ENCODE measurements around the gene PLEKHN1. TPM values are rescaled to one million over a fixed set of nuclear protein-coding genes. Genes with fewer than 3 reads are reported as not detected.

PLEKHN1 gene
- polyA plus RNA-seq, 1 experiment, result 0.88 TPM

GRCh38 chr1:935751-936231, 30.5 kb upstream of the PLEKHN1 start:
- CTCF ChIA-PET, result no interaction called here
- Histone ChIP-seq H3K4me3 (ENCODE audit: low read depth, low read length) (no peak overlapping the region), H3K36me3 (ENCODE audit: control insufficient read depth, insufficient read depth, low read length) (no peaks in the 10 kb centered on the region; the same call in 1 of the 2 replicates), H3K27me3 (ENCODE audit: control insufficient read depth, insufficient read depth, low read length) (no peaks in the 10 kb centered on the region)
- no peak for TF ChIP-seq CTCF (IDR thresholded peaks at IDR 0.05; ENCODE audit: insufficient read depth, low read depth, low read length)
- DNase-seq (ENCODE audit: low read depth), result no peak
- POLR2A ChIA-PET, result no interaction called here

- no peaks in the 10 kb centered on the region; the same call in 1 of the 2 replicates for H3K36me3 ChIP-seq (ENCODE audit: control insufficient read depth, insufficient read depth, low read length)
- no peak for DNase-seq (ENCODE audit: low read depth)
- H3K27me3 ChIP-seq (ENCODE audit: control insufficient read depth, insufficient read depth, low read length), result no peaks in the 10 kb centered on the region
- no peak overlapping the region for H3K4me3 ChIP-seq (ENCODE audit: low read depth, low read length)
- CTCF ChIA-PET, result interaction anchor here (0.6 to 2.9 kb wide), 2 partner anchors 32 to 38 kb away, joined by 3 to 28 read pairs; no protein-coding TSS in a partner anchor
- POLR2A ChIA-PET, result no interaction called here
- no peak for TF ChIP-seq CTCF (IDR thresholded peaks at IDR 0.05; ENCODE audit: insufficient read depth, low read depth, low read length)
Measured at GRCh38 chr1:936348-937264, 29.7 kb upstream of the PLEKHN1 start.

DNA sequence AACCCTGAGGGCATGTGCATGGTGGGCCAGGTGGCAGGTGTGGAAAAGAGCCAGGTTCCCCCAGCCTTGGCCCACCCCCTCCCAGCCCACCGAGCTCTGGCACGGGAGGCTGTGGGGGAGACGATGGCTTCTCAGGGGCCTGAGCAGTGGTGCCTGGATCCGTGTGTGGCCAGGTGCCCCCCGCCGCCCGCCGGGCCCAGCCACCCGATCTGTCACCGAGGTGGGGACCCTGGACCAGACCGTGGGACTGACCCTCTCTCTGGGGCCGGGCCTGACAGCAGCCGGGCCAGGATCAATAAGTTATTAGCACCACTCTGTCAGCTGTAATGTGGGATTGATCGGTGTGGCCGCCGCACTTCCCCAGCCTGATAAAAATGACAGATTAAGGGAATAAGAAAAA, 28.8 kb upstream of the PLEKHN1 start:
- no peak for TF ChIP-seq CTCF (IDR thresholded peaks at IDR 0.05; ENCODE audit: insufficient read depth, low read depth, low read length)
- no peak overlapping the region for H3K4me3 ChIP-seq (ENCODE audit: low read depth, low read length)
- H3K36me3 ChIP-seq (ENCODE audit: control insufficient read depth, insufficient read depth, low read length), result no peaks in the 10 kb centered on the region; the same call in 1 of the 2 replicates
- ChIA-PET POLR2A (no interaction called here), CTCF (interaction anchor here (0.6 to 2.9 kb wide), 8 partner anchors 8 to 65 kb away, joined by 3 to 28 read pairs (median 4); partner anchors contain the start of gene NOC2L)
- DNase-seq (ENCODE audit: low read depth), result no peak
- no peaks in the 10 kb centered on the region for H3K27me3 ChIP-seq (ENCODE audit: control insufficient read depth, insufficient read depth, low read length)

- POLR2A ChIA-PET, result no interaction called here
- CTCF ChIA-PET, result interaction anchor here (0.8 to 2.9 kb wide), 10 partner anchors 8 to 64 kb away, joined by 3 to 28 read pairs (median 4); partner anchors contain the start of gene NOC2L
Measured at GRCh38 chr1:938088-938683, 28.1 kb upstream of the PLEKHN1 start.

More at GRCh38 chr1:938088-938683, 28.1 kb upstream of the PLEKHN1 start:
- no peaks in the 10 kb centered on the region for H3K27me3 ChIP-seq (ENCODE audit: control insufficient read depth, insufficient read depth, low read length)
- H3K4me3 ChIP-seq (ENCODE audit: low read depth, low read length), result no peak overlapping the region
- TF ChIP-seq CTCF (IDR thresholded peaks at IDR 0.05; ENCODE audit: insufficient read depth, low read depth, low read length), result peak; percentile 70
- DNase-seq (ENCODE audit: low read depth), result no peak
- no peaks in the 10 kb centered on the region; the same call in 1 of the 2 replicates for H3K36me3 ChIP-seq (ENCODE audit: control insufficient read depth, insufficient read depth, low read length)
